Stimulated activated CD4-positive, alpha-beta T cell treated with anti-CD3 and anti-CD28 coated beads, Interleukin-4, amount 100 ng/mL, for 1 hour (primary cell): Measurements from ENCODE around the gene PLA2G4C.

ENCODE experiments used
- DNase-seq: peaks from one replicate; pipeline ENCODE4 v3.0.0-alpha.2; 2020

PLA2G4C gene

GRCh38 chr19:48110350-48110966, at the start of gene PLA2G4C:
TSS of gene PLA2G4C (minus strand) at chr19:48110817. CDS start at chr19:48106529, 4,288 bp downstream.
- peak; percentile 87 for DNase-seq

GRCh38 chr19:48158210-48158790, 47.7 kb upstream of the PLA2G4C start:
- no peak for DNase-seq

GRCh38 chr19:48154003-48154402, 43.4 kb upstream of the PLA2G4C start:
- DNase-seq, result no peak

- DNase-seq, result peak; percentile 67
Observed at GRCh38 chr19:48152551-48152950, 41.9 kb upstream of the PLA2G4C start.

- DNase-seq, result no peak
Observed at GRCh38 chr19:48149430-48149829, 38.8 kb upstream of the PLA2G4C start.

GRCh38 chr19:48148576-48148975, 38.0 kb upstream of the PLA2G4C start:
- no peak for DNase-seq

GRCh38 chr19:48147597-48148175, 37.1 kb upstream of the PLA2G4C start:
- no peak for DNase-seq

- no peak for DNase-seq
Observed at GRCh38 chr19:48139053-48139452, 28.4 kb upstream of the PLA2G4C start.

GRCh38 chr19:48137411-48137810, 26.8 kb upstream of the PLA2G4C start:
- no peak for DNase-seq

- DNase-seq, result no peak
Observed at GRCh38 chr19:48136547-48136946, 25.9 kb upstream of the PLA2G4C start.

- peak; percentile 16 for DNase-seq
Observed at GRCh38 chr19:48135411-48135810, 24.8 kb upstream of the PLA2G4C start.

GRCh38 chr19:48133094-48133493, 22.5 kb upstream of the PLA2G4C start:
- no peak for DNase-seq

- no peak for DNase-seq
Observed at GRCh38 chr19:48127561-48127960, 16.9 kb upstream of the PLA2G4C start.

- DNase-seq, result peak; percentile 19
Observed at GRCh38 chr19:48123907-48124651, 13.5 kb upstream of the PLA2G4C start.

- no peak for DNase-seq
Observed at GRCh38 chr19:48122421-48122820, 11.8 kb upstream of the PLA2G4C start.

- DNase-seq, result no peak
Observed at GRCh38 chr19:48121909-48122371, 11.3 kb upstream of the PLA2G4C start.

- no peak for DNase-seq
Observed at GRCh38 chr19:48121066-48121465, 10.4 kb upstream of the PLA2G4C start.

GRCh38 chr19:48120505-48120904, 9.9 kb upstream of the PLA2G4C start:
- DNase-seq, result no peak

- DNase-seq, result no peak
Observed at GRCh38 chr19:48118131-48118517, 7.5 kb upstream of the PLA2G4C start.

GRCh38 chr19:48117515-48118130, 7.0 kb upstream of the PLA2G4C start:
- DNase-seq, result no peak

- DNase-seq, result no peak
Observed at GRCh38 chr19:48113190-48113917, 2.7 kb upstream of the PLA2G4C start.

GRCh38 chr19:48111280-48111679, 663 bp upstream of the PLA2G4C start:
- DNase-seq, result no peak
